ENCODE results near the gene TMEM123.

GRCh38 chr11:102500829-102501228 lies 48.3 kb upstream of the TMEM123 start:
- TF ChIP-seq CTCF (IDR thresholded peaks at IDR 0.05; ENCODE audit: borderline replicate concordance, extremely low read depth, low read length, poor library complexity, severe bottlenecking) (no peak), EZH2 (IDR thresholded peaks at IDR 0.05; ENCODE audit: borderline replicate concordance, low read depth, low read length, severe bottlenecking) (no peak)

Data from DND-41 (cell line).